ENCODE measurements around the gene CPNE1.

DNA sequence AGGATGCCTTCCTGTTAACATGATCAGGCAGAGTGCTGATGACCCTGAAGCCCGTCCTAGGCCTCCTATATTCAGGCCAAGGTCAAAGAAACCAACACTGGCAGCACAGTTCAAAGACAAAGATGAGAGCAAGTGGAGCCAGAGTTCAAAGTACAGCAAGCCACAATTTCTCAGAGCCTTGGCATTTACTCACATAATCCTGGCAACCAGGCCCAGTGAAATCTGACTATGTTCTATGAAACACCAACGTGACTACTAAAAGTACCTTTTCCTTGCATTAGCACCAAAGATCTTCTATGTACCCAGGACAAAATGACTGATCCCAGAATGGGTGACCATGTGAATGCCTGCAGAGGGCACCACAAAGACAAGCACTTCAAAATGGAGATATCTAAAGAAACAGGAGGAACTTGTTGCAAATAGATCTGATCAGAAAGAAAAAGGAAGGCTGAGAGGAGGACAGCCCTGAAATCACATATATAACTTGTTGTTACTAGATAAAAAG, 30.6 kb upstream of the CPNE1 start:
- TF ChIP-seq CTCF (IDR thresholded peaks at IDR 0.05) (no peak), POLR2A (IDR thresholded peaks at IDR 0.05) (no peak)

Measured in Peyer's patch (tissue), 4 donors.